T-helper 22 cell (primary cell): Measurements from ENCODE around the gene RHPN2.

Experiments used
- DNase-seq: peaks from one replicate; pipeline ENCODE4 v3.0.0-alpha.2; 2020; ENCODE audit warnings: low read depth

RHPN2 gene

GRCh38 chr19:33064792-33065550 is at the start of gene RHPN2:
TSS of gene RHPN2 (minus strand) at chr19:33064888. CDS start at chr19:33064852, 36 bp downstream.
- DNase-seq = peak; percentile 16

- DNase-seq = no peak
Measured at GRCh38 chr19:33114312-33114711, 49.6 kb upstream of the RHPN2 start.

GRCh38 chr19:33111587-33111986 is 46.9 kb upstream of the RHPN2 start:
- DNase-seq = no peak

- DNase-seq = no peak
Measured at GRCh38 chr19:33110137-33110910, 45.6 kb upstream of the RHPN2 start.

DNA sequence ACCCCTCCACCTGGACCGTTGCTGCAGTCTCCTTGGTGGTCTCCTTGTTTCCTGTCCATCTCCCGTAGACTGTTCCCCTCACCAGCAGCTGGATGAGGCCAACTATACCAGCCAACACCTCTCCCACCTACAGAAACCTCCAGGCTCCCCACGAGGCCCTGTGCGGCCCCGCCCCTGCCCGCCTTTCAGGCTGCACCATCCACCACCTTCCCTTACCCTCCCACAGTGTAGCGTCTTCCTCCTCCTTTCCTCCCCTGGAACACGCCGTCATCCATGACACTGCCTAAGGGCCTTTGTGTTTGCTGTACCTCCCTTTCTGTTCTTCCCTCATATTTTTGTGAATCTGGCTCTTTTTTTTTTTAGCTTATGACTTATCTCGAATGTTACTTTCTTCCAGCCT is 43.5 kb upstream of the RHPN2 start:
- DNase-seq = no peak

GRCh38 chr19:33102893-33103292 is 38.2 kb upstream of the RHPN2 start:
- no peak for DNase-seq

DNA sequence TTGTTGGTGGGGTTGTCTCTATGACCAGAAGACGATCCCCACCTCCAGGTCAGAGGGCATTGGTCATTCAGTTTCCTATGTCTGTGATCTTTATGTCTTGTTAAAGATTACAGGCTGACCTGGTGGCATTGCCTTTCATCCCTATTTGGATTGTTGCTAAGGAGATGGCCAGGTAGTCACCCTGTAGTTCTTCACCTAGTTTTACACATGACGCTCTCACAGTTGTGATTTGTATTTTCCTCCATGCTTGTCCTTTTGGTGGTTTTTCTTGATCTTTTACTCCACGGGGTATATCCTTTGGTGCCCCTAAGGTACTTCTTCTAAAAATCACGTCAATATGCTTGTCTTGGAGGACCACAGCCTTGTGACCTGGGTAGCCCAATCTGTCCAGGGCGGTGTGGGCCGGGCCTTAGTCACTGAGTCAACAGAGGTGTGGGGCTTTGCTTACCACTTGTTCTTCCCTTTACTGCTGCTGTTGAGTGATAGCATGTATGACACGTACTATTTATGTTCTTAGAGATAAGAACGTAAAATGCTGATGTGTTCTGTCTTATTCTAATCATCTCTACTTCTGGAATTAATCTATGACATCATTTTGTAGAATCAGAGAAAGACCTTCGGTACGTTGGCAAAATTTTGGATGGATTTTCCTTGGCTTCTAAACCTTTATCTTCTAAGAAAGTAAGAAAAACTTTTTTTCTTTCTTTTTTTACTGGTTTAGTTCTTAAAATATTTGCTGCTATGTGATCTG is 36.4 kb upstream of the RHPN2 start:
- no peak for DNase-seq

GRCh38 chr19:33098055-33098534 is 33.4 kb upstream of the RHPN2 start:
- no peak for DNase-seq

DNA sequence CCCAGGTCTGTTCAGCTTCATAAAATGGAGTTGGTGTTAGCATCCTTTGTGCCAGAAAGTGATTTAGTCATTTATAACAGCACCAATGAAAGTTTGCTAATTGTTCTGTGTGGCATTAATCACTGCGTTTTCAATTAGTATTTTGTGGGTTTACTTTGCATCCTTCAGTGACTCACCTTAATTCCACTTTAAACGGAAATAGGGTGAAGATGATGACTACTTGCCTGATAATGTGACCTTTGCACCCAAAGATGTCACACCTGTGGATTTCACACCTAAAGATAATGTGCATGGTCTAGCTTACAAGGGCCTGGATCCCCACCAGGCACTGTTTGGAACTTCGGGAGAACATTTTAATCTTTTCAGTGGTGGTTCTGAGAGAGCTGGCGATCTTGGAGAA is 31.3 kb upstream of the RHPN2 start:
- no peak for DNase-seq

- DNase-seq = no peak
Measured at GRCh38 chr19:33094436-33095067, 29.9 kb upstream of the RHPN2 start.

DNA sequence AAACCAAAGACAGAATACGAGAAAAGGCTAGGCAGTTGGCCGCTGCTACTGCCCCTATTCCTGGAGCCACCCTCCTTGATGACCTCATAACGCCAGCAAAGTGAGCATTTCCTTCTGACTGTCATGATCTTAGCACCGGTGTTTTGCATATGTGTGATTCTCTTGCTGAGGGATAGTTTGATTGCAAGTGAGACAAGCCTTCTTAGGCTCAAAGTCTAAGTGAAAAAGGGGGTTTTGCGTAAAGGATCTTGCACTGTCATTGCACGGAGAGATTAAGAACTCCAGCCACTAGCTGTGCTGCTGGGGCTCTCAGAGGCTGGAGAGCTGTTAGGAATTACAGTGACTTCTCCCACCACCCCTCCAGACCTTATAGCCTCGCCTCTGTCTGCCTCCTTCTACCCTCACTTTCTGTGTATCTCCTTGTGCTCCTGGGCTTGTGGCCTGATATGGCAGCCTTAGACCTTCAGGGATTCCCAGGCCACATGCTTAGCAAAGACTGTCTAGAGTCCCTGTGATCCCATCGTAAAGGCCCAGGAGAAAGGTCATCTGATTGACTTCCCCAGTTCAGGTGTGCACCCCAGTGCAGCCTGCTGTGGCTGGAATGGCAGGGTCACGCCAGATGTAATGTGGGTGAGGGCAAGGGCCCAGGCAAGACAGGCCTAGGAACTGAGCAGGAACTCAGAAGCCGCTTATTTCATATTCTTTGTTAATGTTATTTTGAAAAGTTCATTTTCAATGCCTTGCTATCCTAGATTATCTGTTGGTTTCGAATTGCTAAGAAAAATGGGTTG is 28.9 kb upstream of the RHPN2 start:
- DNase-seq = no peak

GRCh38 chr19:33090179-33090578 is 25.5 kb upstream of the RHPN2 start:
- no peak for DNase-seq

DNA sequence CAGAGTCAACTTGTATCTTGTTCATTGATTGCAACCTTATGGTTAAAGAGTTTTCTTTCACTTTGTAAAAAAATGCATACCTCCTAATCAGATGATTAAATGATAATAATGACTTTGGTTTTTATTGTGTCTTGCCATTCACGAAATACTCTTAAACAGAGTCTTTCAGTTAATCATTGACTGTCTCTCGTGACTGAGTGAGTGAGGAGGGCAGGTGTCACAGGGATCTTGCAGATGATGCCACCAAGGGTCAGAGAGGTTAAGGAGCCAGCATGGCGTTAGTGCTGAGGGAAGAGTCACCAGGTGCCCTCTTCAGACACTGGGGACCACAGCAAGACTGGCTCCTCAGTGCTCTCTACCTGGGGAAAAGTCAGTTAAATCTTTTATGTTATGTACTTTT is 24.3 kb upstream of the RHPN2 start:
- DNase-seq = no peak

GRCh38 chr19:33086955-33087354 is 22.3 kb upstream of the RHPN2 start:
- DNase-seq = no peak

DNA sequence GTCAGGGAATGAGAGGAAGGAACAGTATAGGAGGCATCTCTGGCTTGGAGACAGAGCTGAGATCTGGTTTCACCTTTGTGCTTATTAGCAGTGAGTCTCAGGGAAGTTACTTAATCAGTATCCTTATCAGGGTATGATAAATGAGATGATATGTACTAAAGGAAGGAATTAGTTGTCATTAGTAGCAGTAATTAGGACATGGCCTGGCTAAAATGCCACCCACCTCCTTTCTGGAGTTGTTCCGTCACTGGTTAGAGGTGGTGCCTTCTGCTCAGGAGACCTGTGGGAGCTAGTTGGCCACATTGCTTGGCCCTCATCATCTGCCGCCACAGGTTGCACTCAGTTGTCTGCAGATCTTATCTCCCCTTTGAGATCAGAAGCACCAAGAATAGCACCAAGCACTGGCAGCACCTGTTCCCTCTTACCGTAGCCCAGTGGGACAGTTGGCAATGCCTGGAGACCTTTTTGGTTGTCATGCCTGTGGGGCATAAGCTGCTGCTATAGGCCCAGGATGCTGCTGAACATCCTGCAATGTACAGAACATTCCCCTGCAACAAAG is 21.0 kb upstream of the RHPN2 start:
- DNase-seq = no peak

GRCh38 chr19:33080761-33081681 is 16.3 kb upstream of the RHPN2 start, which contains the start of gene GPATCH1:
TSS of gene GPATCH1 (plus strand) at chr19:33081181. CDS start at chr19:33081194, 13 bp downstream.
- DNase-seq = peak; percentile 71

DNA sequence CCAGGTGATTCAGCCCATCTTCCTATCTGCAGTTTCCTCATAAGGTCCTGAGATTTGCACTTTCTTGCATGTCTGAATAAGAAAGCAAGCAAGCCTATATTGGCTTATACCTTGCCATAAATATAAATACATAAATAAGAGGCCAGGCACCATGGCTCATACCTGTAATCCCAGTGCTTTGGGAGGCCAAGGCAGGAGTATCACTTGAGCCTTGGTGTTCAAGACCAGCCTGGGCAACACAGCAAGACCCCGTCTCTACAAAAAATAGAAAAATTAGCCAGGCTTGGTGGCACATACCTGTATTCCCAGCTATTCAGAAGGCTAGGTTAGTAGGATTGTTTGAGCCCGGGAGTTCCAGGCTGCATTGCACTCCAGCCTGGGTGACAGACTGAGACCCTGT is 10.8 kb upstream of the RHPN2 start:
- DNase-seq = no peak

- no peak for DNase-seq
Measured at GRCh38 chr19:33071887-33072286, 7.2 kb upstream of the RHPN2 start.

- no peak for DNase-seq
Measured at GRCh38 chr19:33067121-33067520, 2.4 kb upstream of the RHPN2 start.

GRCh38 chr19:33066543-33066942 is 1.9 kb upstream of the RHPN2 start:
- DNase-seq = no peak
